Liver (tissue), 9 donors: Measurements from ENCODE around the gene RBBP6. TPM values are rescaled to one million over a fixed set of nuclear protein-coding genes. Genes with fewer than 3 reads are reported as not detected.

Experiments
- DNase-seq: peaks from one replicate; pipeline ENCODE4 v3.0.0-alpha.2; 2017; ENCODE audit warnings: low spot score
- H3K27ac ChIP-seq, 2 donors: one replicate each; pipeline ENCODE4 v1.7.0; 2013; ENCODE audit warnings: inconsistent platforms in 2 of 2, low read length in 2 of 2, control low read depth in 1 of 2, low read depth in 1 of 2, mild to moderate bottlenecking in 1 of 2
- H3K27me3 ChIP-seq, 4 donors: one replicate each; pipeline versions ENCODE4 v1.6.1 to v1.7.0; 2013; ENCODE audit warnings: low read length in 3 of 4, inconsistent platforms in 1 of 4, mild to moderate bottlenecking in 1 of 4, moderate library complexity in 1 of 4; ENCODE audit not compliant: control insufficient read depth in 4 of 4, insufficient read depth in 4 of 4
- H3K36me3 ChIP-seq, 4 donors: one replicate each; pipeline versions ENCODE4 v1.6.1 to v1.7.0; 2013; ENCODE audit warnings: low read length in 3 of 4, mild to moderate bottlenecking in 3 of 4, low read depth in 1 of 4, moderate library complexity in 1 of 4; ENCODE audit not compliant: control insufficient read depth in 4 of 4, insufficient read depth in 3 of 4
- H3K4me1 ChIP-seq, 4 donors: one replicate each; pipeline versions ENCODE4 v1.6.1 to v1.7.0; 2013; ENCODE audit warnings: low read length in 3 of 4, mild to moderate bottlenecking in 3 of 4, moderate library complexity in 1 of 4; ENCODE audit not compliant: control insufficient read depth in 4 of 4, insufficient read depth in 4 of 4
- H3K4me3 ChIP-seq, 3 donors: one replicate each; pipeline versions ENCODE4 v1.6.1 to v1.7.0; 2013; ENCODE audit warnings: low read length in 3 of 3, control low read depth in 1 of 3, low read depth in 1 of 3, mild to moderate bottlenecking in 1 of 3
- H3K9ac ChIP-seq, 2 donors: one replicate each; pipeline ENCODE4 v1.7.0; 2013; ENCODE audit warnings: low read length in 2 of 2, mild to moderate bottlenecking in 2 of 2, moderate library complexity in 2 of 2, control low read depth in 1 of 2, low read depth in 1 of 2
- H3K9me3 ChIP-seq, 4 donors: one replicate each; pipeline versions ENCODE4 v1.6.1 to v1.7.0; 2013; ENCODE audit warnings: low read length in 3 of 4; ENCODE audit not compliant: control insufficient read depth in 4 of 4
- EGR1 ChIP-seq, 2 donors: IDR thresholded peaks; 2 replicates each; pipeline ENCODE4 v1.6.1; 2016 to 2018; ENCODE audit warnings: antibody characterized with exemption in 2 of 2, low read depth in 2 of 2
- FOXA1 ChIP-seq: IDR thresholded peaks from 2 replicates; pipeline ENCODE4 v1.6.1; 2016; ENCODE audit warnings: antibody characterized with exemption
- HNF4A ChIP-seq, 2 donors: conservative IDR thresholded peaks; 2 replicates each; pipeline ENCODE4 v1.6.1; 2016; ENCODE audit warnings: antibody characterized with exemption in 2 of 2, mild to moderate bottlenecking in 2 of 2
- HNF4G ChIP-seq: IDR thresholded peaks from 2 replicates; pipeline ENCODE4 v1.6.1; 2016; ENCODE audit warnings: antibody characterized with exemption
- JUND ChIP-seq, 2 donors: IDR thresholded peaks; 2 replicates each; pipeline ENCODE4 v1.6.1; 2016; ENCODE audit warnings: antibody characterized with exemption in 2 of 2
- NR2F2 ChIP-seq: IDR thresholded peaks from 2 replicates; pipeline ENCODE4 v1.6.1; 2016; ENCODE audit warnings: antibody characterized with exemption
- RAD21 ChIP-seq, 2 donors: IDR thresholded peaks; 2 replicates each; pipeline ENCODE4 v1.6.1; 2016; ENCODE audit warnings: antibody characterized with exemption in 2 of 2, mild to moderate bottlenecking in 2 of 2
- RXRA ChIP-seq, 2 donors: IDR thresholded peaks; 2 replicates each; pipeline ENCODE4 v1.6.1; 2017 to 2018; ENCODE audit warnings: antibody characterized with exemption in 2 of 2, mild to moderate bottlenecking in 1 of 2
- SP1 ChIP-seq: IDR thresholded peaks from 2 replicates; pipeline ENCODE4 v1.6.1; 2018; ENCODE audit warnings: antibody characterized with exemption, mild to moderate bottlenecking
- TAF1 ChIP-seq: conservative IDR thresholded peaks from 2 replicates; pipeline ENCODE4 v1.6.1; 2016; ENCODE audit warnings: antibody characterized with exemption, mild to moderate bottlenecking
- YY1 ChIP-seq: IDR thresholded peaks from 2 replicates; pipeline ENCODE4 v1.6.1; 2016; ENCODE audit warnings: antibody characterized with exemption, mild to moderate bottlenecking
- ZBTB33 ChIP-seq: IDR thresholded peaks from 2 replicates; pipeline ENCODE4 v1.6.1; 2016; ENCODE audit warnings: antibody characterized with exemption
- WGBS: extraction: QIAGEN DNeasy Blood & Tissue Kit; methylation state at CpG from one replicate; pipeline ENCODE4 v1.1.7; 2013; 5-methylcytosine and 5-hydroxymethylcytosine counted together
- polyA plus RNA-seq, 2 donors: library from polyadenylated mRNA; stranded (reverse) in 1 of 2; unstranded in 1 of 2; fragments of 200-250 nt in 1 of 2; fragments of >200 nt in 1 of 2; fragmentation: Nextera tagmentation in 1 of 2; extraction: Ambion mirVana in 1 of 2; gene quantifications; one replicate each; pipeline versions ENCODE4 v1.2.1 to v1.2.3, GENCODE V29; 2013 to 2015
- total RNA-seq, 2 donors: library from RNA; depleted of rRNA; stranded (reverse); fragments of >200 nt; gene quantifications; one replicate each; pipeline ENCODE4 v1.2.3, GENCODE V29; 2014
- TF ChIP-seq, protein P1 (sequence below): fragments of 150-350 bp; IDR thresholded peaks from 2 replicates; pipeline ENCODE4 v1.5.1; 2017; ENCODE audit warnings: improper control_type of control experiment, low read depth, low read length; ENCODE audit not compliant: missing input control
- TF ChIP-seq, protein P2 (sequence below): IDR thresholded peaks from 2 replicates; pipeline ENCODE4 v1.6.1; 2016; ENCODE audit warnings: antibody characterized with exemption
- donor health status: healthy.
- donor health status: healthy.
- donor health status: healthy.
- donor health status: healthy.
- donor health status: healthy.

The RBBP6 gene
- total and polyA plus RNA-seq, 4 donors, result 8.1 to 35.8 (median 11.8) TPM

- TF ChIP-seq, protein P1, sequence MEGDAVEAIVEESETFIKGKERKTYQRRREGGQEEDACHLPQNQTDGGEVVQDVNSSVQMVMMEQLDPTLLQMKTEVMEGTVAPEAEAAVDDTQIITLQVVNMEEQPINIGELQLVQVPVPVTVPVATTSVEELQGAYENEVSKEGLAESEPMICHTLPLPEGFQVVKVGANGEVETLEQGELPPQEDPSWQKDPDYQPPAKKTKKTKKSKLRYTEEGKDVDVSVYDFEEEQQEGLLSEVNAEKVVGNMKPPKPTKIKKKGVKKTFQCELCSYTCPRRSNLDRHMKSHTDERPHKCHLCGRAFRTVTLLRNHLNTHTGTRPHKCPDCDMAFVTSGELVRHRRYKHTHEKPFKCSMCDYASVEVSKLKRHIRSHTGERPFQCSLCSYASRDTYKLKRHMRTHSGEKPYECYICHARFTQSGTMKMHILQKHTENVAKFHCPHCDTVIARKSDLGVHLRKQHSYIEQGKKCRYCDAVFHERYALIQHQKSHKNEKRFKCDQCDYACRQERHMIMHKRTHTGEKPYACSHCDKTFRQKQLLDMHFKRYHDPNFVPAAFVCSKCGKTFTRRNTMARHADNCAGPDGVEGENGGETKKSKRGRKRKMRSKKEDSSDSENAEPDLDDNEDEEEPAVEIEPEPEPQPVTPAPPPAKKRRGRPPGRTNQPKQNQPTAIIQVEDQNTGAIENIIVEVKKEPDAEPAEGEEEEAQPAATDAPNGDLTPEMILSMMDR, result no peak
- no peak for TF ChIP-seq YY1
- TF ChIP-seq, protein P2, sequence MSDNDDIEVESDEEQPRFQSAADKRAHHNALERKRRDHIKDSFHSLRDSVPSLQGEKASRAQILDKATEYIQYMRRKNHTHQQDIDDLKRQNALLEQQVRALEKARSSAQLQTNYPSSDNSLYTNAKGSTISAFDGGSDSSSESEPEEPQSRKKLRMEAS, result no peak
Measured at GRCh38 chr16:24525970-24526559, 13.3 kb upstream of the RBBP6 start (continued).

GRCh38 chr16:24526701-24527495 is 12.5 kb upstream of the RBBP6 start:
- TF ChIP-seq RAD21 (IDR thresholded peaks at IDR 0.05) (no peak), TAF1 (no peak), SP1 (no peak), EGR1 (IDR thresholded peaks at IDR 0.05; ENCODE audit: low read depth in 2 of 2) (no peak), HNF4A (conservative IDR thresholded peaks at IDR 0.05) (no peak), NR2F2 (no peak), HNF4G (no peak), ZBTB33 (no peak), FOXA1 (no peak)
- TF ChIP-seq, protein P1, result no peak
- Histone ChIP-seq H3K27ac (no peak overlapping the region), H3K9me3 (no peaks in the 10 kb centered on the region), H3K4me3 (no peak overlapping the region), H3K9ac (no peak overlapping the region), H3K36me3 (no peaks in the 10 kb centered on the region), H3K4me1 (no peaks in the 10 kb centered on the region), H3K27me3 (no peaks in the 10 kb centered on the region)
- WGBS, result 91% methylated on average over 9 of the region's 9 CpGs
- DNase-seq, result no peak

DNA sequence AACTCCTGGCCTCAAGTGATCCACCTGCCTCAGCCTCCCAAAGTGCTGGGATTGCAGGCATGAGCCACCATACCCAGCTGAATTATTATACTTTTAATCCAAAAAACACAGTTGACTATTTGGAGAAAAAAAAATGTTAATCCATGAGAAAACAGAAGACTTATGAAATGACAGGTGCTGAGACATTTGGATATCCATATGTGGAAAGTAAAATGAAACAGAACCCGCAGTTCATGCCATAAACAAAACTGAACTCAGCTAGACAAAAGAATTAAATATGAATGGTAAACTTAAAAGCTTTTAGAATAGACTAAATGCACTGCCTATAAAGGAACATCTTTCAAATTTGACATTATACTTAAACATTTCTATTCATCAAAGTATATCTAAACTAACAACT is 8.2 kb upstream of the RBBP6 start:
- WGBS, result 92% methylated on average over 1 of the region's 1 CpG
- Histone ChIP-seq H3K4me3 (no peak overlapping the region), H3K27ac (no peak overlapping the region), H3K9ac (no peak overlapping the region), H3K4me1 (peaks cover 0 to 4% (median 0%) of the 10 kb centered on the region in 4 donors), H3K36me3 (no peaks in the 10 kb centered on the region), H3K9me3 (no peaks in the 10 kb centered on the region), H3K27me3 (no peaks in the 10 kb centered on the region)
- TF ChIP-seq NR2F2, result no peak
- TF ChIP-seq, protein P2, result no peak
- no peak for TF ChIP-seq EGR1 (IDR thresholded peaks at IDR 0.05; ENCODE audit: low read depth in 2 of 2)
- no peak for TF ChIP-seq SP1
- TF ChIP-seq, protein P1, result no peak
- no peak for TF ChIP-seq FOXA1
- no peak for TF ChIP-seq RXRA (IDR thresholded peaks at IDR 0.05)
- no peak for TF ChIP-seq ZBTB33
- TF ChIP-seq HNF4A (conservative IDR thresholded peaks at IDR 0.05), result no peak
- TF ChIP-seq TAF1, result no peak
- TF ChIP-seq HNF4G, result no peak
- TF ChIP-seq JUND (IDR thresholded peaks at IDR 0.05), result no peak
- no peak for DNase-seq
